NCI-H748 (cell line): ENCODE results near the gene MDP1.

Source experiments
- DNase-seq: peaks from one replicate; lab custom pipeline; 2025; ENCODE audit not compliant: unreplicated experiment; lab: John Stamatoyannopoulos, UW

MDP1 gene

DNA sequence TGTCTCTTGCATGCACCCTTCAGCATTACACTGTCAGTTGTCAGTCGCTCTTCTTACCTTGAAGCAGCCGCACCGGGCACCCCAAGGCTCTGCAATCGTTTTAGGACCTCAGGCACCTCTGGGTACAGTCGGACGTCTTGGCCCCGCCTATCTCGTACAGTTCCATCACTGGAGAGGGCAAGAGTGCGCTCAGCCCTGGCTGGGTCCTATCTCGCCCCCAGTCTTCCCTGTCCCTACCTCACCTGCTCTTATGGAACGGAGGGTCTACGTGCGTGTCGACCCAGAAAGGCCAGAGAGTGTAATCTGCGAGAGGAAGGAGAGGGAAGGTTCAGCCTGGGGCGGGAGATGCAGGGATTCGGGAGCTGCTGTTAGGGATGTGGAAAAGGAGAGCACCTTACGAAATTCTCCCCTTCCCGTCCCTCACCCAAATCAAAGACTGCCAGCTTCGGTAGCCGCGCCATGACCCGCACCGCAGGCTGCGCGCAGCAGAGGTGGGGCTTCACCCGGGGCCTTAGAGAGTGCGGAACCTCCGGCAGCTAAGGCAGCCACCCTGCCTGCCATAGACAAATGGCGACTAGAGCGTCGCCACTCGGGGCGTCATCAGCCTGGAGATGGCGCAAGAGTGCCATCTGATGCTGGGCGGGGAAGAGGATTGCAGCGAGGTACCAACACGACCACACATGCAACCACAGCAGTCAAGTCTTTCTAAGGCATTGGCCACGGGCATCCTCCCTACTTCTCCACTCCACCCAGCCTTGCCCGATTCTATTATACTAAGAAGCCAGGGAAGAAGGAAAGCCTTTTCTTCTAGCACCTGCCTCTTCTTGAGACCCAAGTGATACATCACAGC lies at the start of gene MDP1:
MDP1 (minus strand) TSS at position 572 of the 850 bp plus-strand sequence; CDS start at position 461, 111 bp downstream.
- DNase-seq, result peak; percentile 91

DNA sequence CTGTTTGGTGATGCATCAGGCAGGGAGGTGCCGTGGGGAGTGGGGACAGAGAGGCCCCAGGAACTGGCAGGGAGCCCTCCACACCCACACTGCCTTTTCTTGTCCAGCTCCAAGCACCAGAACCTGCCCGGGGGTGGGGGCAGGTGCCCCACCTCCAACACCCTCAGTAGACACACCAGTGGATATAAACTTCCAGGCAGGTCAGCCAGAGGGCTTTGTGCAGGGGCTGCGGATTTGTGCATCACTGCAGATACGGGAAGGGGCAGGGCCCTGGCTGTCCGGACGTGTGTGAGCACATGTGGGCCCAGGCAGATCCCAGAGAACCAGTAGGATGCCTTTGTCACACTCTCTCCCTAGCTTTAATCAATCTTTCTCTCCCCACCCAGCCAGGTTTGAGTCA lies 48.4 kb upstream of the MDP1 start:
- no peak for DNase-seq

DNA sequence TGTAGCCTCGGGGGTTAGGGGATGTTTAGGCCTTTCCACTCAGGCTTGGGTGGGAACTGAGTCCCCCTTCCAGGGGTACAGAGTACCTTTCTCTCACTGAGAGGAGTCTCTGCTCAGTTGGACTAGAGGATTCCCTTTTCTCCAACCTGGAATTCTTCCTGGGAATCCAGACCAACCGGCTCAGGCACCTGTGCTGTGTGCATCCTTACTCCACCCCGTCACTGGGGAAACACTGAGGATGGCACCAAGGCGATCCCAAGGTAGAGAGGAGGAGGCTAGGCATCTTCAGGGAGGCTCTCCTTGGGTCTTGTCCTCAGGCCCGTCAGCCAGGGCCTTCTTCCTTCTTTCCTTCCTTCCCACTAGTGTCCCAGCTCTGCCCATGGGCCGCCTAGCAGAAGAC lies 48.0 kb upstream of the MDP1 start:
- DNase-seq, result no peak

DNA sequence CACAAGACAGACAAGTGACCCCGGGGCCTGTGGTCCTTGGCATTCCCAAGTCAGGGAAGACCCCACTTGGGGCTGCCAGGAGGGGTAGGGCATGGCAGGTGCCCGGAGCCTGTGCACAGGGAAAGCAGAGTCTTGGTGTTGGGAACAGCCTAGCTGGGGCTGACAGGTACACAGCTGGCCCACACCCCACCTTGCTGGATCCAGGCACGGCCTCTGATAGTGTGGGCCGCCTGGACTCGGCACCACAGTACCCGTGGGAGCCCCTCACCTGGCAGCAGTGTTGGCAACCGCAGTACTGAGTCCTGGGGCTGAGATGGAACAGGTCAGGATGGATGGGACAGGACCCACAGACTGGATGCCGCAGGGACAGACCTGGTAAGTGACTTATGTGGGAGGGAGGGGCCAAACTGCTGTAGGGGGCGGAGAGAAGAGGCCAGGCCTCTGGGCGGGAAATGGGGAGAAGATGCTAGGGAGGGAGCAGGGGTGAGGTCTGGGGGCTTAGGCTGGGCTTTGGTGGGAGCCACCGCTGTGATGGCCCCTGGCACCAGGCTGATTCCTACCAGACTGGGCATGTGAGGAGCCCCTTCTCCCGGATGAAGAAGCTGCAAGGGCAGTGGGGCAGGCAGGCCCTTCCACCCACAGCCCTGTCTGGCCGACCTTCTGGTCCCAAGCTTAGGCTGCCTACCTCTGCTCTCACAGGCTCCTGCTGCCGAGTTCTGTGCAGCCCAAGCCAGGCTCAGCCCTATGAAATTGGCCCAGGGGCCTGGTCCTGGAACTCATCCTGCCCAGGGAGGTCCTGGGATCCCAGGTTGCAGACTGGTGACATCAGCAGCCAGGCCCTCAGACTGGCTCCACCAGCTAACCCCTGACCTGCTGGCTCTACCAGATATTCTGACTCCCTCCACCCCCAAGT lies 47.2 kb upstream of the MDP1 start, which contains the start of gene TGM1:
TGM1 (minus strand) TSS at position 357 of the 913 bp plus-strand sequence. CDS start 825 bp downstream, outside the sequence.
- DNase-seq, result no peak

DNA sequence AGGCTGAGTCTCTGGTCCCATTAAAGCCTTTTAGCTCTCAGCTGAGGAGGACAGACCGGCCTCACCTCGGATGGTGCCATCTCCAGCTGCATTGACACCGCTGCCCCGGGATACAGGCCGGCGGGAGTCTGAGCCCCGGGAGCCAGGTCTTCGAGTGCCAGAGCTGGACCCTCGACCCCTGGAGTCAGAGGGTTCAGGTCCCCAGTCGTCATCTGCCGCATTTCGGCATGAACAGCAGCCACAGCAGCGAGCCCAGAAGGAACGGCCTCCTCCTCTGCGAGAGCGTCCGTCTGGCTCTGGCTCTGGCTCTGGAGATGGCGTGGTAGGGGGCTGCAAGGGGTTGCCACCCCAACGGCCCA lies 46.1 kb upstream of the MDP1 start:
- DNase-seq, result no peak

DNA sequence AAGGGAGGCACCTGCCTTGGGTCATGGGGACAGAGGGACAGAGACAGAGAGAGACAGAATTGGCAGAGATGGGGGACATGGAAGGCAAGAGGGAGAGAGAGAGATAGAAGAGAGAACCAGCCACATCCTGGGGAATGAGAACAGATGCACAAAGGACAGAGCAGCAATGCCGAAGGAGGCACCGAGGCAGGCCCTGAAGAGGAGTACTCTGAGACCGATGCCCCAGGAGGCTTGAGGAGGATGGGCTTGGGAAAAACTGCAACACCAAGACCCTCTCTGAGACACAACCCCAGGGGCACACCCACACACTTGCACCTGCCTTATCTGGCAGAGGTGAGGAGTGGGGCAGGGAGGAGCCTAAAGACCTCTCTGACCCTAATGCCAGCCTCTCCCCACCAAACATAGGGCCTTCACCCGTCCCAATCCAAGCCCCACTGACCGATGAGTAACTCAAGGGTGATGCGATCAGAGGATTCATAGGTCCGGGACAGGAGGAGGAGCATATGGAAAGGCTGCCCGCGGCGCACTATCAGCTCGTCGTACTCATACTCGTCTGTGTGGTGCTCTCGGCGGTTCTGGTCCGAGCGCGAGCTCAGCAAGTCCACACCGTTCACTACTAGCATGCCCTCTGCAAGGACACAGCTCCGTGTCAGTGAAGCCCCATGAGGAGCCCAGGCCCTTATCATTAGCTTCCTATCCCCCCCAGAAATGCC lies 45.5 kb upstream of the MDP1 start:
- DNase-seq, result no peak

DNA sequence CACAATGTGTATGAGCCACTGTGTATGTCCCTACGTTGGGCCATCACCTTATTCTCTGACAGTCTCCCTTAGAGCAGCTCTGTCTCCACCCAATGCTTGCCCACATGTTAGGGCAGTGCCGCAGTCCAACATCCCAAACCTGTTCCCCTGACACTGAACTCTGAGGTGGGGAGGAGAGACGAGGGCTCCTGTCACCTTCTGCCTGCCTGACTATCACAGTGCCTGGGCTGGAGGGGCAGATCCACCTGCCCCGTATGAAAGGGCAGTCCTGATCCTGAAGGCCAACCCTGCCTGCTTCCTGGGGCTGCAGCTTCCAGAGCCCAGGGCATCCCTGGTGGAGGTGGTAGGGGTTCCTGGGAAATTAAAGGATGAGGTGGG lies 44.9 kb upstream of the MDP1 start:
- DNase-seq, result no peak

DNA sequence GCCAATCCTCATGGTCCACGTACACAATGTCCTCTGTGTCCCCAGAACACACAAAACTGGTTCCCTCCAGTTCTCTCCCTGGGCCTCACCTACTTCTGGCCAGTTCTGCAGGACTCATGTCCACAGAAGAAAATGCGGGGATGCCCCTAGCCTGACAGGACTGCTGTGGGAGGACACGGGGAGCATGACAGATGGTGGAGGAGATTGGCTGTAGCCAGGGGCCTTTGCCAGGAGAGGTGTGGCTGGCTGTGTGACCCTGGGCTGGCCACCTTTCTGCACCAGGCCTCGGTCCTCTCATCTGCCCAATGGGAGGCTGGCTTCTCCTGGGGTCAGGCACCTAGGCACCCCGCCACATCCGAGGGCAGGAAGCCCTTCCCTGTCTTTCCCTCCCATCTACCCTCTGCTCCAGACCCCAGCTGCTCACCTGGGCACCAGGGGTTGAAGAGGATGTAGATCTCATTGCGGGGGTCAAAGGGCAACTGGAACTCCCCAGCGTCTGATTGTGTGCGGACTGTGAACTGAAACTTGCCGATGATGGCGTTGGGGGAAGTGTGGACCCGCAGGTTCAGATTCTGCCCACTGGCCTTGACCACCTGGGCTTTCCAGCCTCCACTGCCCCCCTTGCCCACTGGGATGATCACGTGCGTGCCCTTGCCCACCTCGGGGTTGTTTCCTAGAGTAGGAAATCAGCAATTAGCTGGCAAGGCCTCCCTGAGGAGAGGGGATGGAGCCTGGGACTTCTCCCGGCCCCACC lies 44.3 kb upstream of the MDP1 start:
- DNase-seq, result no peak

DNA sequence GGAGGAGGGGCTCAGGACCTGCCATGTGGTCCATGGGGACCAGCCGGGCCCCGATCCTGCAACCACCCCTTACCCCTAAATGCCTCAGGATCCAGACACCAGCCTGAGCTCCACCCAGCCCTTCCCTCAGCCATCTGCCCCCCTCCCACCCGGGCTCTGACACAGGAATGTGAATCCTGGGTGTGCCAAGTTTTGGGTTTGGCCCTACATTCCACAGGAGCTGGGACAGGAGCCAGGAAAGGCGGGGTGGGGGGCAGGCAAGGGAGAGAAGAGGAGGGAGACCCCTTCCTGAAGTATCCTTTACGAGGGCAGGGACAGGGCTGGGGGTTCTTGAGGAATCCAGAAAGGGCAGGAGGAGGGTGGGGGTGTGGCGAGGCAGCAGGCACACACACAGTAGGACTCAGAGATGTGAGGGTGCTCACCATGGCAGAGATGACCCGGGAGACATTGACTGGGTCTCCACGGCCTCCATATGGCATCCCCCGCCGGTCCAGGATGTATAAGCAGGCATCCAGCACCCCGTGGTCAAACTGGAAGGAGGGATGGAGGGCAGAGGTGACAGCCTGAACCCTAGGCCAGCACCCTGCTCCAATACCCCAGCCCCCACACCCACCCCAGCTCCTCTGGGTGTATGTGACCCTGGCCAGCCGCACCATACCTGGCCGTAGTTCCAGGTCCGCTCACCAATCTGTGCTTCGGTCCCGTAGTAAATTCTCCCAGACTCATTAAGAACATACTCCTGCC lies 43.6 kb upstream of the MDP1 start:
- no peak for DNase-seq

DNA sequence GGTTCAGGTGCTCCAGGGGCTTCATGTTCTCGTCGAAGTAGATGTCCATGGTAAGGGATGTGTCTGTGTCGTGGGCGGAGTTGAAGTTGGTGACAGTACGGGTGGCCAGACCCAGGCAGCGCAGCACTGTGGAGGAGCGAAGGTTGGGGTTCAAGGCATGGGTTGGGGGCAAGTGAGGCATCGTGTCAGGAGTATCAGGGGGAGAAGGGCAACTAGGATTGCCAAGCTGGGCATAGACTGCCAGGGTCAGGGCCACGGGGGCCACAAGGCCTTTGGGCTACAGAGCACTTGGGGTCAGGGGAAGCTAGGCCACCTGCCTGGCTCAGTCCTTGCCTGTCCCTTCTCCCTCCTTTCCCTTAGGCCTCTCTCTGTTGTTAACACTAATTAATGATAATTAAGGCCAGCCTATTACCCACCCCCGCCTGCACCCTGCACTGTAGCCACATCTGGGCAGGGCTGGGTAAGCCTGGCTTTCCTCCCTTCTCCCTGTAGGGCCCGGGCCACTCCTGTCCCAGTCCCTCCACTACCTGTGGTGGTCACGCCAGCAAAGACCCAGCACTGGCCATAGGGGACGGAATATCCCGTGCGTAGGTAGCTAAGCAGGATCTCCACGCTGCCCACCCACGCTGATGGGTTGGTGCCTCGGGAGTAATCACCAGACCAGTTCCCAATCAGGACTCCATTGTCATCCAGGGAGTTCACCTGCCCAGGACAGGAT lies 42.8 kb upstream of the MDP1 start:
- no peak for DNase-seq

DNA sequence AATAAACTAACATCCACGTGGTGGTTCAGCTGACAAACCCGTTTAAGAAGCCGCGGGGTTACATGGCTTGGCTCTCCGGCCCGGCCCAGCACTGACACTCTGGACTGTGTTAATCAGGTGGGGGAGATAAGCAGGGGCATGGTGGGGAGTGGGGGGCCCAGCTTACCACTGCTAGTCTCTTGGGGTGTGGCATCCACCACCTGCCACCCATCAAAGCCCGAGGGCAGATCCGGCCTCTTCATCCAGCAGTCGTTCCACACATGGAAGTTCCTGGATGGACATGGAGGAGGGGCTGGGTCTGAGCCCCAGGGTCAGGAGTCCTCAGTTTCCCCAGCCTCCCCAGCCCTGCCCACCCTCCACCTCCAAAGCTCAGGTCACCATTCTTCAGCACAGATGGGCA lies 42.3 kb upstream of the MDP1 start:
- no peak for DNase-seq

DNA sequence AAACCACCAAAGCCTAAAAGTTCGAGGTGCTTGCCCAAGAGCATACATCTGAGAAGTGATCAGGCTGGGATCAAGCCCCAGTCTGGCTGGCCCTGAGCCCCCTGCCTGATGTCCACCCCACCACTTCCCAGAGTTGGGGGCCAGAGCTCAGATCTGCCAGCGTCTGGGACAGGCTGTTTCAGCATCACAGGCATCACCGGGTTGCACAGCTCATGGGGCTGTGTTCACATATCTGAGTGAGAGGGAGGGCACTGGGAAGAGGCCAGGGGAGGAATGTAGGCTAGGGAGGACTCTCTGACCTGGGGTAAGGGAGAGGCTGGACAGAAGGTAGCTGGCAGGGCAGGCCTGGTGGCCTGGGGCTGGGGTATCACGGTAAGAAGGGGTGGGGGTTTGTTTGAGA lies 41.1 kb upstream of the MDP1 start:
- no peak for DNase-seq

DNA sequence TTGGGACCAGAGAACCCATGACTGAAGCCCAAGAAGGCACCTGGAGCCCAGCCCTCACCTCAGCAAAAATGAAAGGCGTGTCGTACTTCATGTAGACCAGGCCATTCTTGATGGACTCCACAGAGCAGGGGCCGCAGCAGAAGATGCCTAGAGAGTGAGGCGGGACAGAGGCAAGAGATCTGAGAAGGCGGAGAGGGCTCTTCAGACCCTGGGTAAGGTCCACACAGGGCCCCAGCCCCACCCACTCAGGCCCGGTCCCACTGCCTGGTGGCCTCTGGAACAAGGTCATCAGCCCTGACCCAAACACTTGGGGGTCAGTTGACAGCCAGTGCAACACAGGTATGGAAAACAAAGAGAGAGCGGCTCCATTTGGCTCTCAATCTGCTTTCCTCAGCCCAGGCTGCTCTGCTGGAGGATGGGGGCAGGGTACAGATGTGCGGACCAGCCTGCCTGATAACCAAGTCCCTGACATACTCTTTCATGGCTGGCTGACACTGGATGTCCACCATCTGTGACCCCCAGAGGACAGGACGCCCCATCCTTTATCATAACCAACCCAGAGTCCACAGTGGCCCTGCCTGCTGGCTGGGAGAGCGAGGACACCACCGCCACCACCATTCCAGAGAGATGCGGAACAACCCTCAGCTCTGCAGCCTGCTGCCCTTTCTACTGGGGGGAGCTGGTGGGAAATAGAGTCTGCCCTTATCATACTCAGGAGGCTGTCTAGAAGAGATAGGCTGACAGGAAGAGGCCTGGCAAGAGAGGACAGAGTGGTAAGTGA lies 40.3 kb upstream of the MDP1 start:
- no peak for DNase-seq

DNA sequence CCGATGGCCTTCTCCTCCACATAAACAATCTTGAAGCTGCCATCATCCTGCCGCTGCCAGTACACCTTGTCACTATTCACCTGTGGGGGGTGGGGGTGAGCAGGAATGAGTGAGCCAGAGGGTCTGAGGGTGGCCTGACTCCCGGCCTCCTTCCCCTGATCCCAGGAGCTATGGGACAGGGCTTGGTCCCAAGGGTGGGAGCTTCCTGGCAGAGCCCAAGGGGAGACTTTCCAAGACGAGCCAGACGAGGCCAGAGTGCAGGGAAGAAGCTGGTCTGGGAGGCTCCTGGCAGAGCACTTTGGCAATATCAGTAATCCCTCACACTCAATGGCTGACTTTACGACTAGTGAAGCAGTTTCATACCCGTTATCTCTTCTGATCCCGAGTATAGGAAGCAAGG lies 39.6 kb upstream of the MDP1 start:
- no peak for DNase-seq

DNA sequence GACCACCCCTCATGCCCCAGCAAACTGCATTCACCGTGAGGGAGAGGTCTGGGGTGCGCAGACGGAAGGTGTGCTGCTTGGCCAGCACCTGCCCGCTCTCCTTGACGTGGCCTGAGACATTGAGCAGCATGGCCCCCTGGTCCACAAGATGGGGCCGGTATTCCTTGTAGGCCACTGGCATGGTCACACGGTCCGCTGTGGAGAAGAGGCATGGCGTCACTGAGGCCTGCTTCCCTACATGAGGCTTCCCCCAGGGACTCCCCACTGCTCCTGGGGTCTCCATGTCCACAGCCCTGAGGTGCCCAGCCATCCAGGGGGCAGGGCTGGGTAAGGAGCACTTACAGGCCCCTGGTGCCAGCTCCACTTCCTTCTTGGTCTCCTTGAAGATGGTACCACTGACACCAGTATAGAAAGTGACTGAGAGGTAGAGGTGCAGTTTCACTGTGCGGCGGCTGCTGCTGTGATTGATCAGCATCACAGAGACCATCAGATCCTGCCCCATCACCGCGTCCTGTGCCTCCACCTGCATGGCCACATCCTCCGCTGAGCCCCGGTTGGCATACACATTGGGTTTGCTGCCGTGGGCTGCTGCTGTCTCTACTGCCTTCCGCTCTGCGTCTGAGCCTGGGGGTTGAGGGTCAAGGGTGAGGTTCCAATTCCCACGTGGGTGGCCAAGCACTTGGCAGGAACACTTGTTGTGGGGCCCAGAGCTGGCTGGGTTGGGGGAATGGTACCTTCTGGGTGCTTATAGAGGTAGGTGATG lies 38.9 kb upstream of the MDP1 start:
- DNase-seq, result no peak

DNA sequence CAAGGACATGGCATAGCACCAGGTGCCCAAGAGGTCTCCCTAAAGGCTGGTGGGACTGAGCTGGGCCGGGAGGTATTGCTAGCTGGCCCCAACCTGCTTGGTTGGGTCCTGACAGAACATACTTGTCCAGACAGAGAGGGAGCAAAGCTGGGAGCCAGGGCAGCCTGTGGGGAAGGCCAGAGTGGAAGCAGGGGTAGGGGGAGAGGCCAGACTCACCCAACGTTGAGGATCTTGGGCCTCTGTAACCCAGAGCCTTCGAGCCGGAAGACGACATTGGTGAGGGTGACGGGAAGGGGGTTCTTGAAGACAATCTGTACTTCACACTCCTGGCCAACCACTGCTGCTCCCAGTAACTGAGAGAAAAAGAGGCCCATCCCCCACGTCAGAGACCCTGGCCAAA lies 38.1 kb upstream of the MDP1 start:
- no peak for DNase-seq

DNA sequence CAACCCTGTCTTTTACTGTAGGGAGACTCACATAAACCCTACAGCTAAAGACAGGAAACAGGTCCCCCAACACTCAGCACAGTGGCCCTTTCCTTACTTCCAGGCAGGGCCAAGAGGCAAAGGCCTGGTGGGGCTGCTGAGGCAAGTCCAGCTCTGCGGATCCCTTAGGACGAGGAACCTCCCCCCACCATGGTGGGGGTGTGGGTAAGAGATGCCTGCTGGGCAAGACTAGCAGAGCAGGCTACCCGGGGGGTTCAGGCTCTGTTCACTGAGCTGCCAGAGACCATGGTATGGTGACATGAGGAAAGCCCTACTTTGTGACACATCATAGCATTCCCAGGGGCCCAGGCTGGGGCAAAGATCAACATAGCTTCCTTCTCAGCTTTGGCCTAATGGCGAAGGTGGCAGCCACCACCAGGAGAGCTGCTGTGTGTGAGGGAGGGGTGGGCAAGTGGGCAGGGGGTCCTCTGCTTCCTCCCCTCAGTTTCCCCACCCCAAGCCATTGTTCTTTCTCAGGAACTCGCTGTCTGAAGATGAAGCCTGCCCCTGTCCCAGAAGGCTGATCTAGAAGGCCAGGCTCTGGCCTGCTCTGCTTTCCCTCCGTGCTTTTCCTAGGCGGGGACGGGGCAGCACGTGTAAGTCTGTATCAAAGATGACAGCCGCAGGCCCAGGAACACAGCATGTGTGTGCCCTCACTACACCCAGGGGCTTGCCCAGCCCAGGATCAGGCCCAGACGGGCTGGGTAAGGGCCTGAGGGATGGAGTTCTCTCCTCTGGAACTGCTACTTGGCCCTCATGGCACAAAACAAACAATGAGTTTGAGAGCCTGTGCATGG lies 36.6 kb upstream of the MDP1 start:
- no peak for DNase-seq
